HG03045 (cell line): Measurements from ENCODE around the gene UXS1.

Source experiments
- ATAC-seq: cut with Tn5 transposase; IDR thresholded peaks from one replicate; pipeline ENCODE4 v1.9.1; 2021; ENCODE audit warnings: mild to moderate bottlenecking, moderate library complexity; ENCODE audit not compliant: unreplicated experiment

UXS1 gene

GRCh38 chr2:106090916-106091618 is 103.0 kb downstream of the UXS1 start:
- no peak for ATAC-seq

DNA sequence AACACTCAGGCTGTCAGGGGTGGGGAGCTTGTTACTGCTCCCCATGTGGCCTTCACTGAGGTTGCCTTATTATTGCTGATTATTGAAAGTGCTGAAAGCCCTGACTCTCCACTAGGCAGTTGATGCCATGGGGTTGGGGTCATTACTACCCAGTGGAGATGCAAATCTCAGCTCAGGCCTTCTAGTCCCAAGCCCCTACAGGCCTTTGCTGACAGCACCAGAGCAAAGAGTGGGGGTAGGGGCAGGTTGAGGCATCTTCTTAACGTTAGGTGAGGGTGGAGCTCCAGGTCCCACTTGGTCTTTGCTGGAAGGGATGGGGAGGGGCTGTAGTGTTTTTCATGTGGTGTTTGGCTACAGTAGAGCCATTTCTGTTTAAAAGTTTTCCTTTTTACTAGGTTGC is 104.5 kb downstream of the UXS1 start:
- no peak for ATAC-seq

- no peak for ATAC-seq
These were observed 108.7 kb downstream of the UXS1 start for GRCh38 chr2:106085181-106085940.

DNA sequence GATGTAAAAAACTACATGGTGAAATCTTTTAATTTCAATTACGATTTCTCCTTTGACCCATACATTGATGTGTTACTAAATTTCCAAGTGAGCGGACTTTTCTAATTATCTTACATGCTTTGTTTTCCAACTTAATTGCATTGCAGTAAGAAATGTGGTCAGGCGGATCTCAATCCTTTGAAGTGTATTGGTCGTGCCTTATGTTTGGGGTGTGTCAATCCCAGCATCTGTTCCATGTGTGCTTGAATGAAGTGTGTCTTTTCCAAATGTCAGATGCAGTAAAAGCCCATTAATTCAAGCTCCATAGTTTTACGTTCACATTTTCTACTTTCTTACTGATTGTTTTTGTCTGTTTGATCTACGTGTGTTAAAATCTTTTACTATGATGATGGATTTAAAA is 113.1 kb downstream of the UXS1 start:
- no peak for ATAC-seq

GRCh38 chr2:106078096-106078495 is 116.0 kb downstream of the UXS1 start:
- no peak for ATAC-seq

DNA sequence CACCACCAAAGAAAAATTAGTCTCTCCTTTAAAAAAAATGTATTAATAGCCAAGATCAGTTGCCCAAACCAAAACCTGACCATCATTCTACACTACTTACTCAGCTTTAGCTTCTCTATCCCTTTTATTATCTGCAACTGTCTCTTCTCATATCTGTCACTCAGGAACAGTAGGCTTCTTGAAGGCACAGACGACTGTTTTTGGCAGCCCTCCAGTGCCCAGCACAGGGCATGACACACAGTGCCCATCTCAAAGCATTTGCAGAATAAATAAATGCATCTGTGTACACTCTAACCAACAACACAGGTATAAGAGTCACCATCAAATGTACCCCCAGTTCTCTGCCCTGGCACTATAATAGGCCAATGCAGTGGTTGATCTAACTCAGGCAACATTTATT is 117.2 kb downstream of the UXS1 start:
- ATAC-seq: no peak

DNA sequence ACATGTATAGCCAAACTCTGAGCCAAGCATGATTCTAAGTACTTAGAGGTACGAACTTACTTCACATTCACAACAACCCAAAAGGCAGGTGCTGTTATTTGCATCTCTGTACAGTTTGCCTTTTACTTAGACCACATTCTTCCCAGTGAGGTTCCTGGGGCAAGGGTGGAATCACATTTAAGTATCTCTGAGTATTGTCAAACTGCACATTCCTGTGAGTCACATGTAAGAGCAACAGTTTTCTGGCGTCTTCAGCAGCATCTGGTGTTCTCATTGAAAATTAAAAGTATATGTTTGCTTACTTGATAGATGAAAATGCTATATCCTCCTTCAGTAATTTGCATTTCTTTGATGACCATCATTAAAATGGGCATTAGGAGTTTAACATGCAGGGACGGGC is 119.1 kb downstream of the UXS1 start:
- ATAC-seq: no peak

GRCh38 chr2:106073678-106074406 is 120.3 kb downstream of the UXS1 start:
- ATAC-seq: no peak

- no peak for ATAC-seq
These were observed 123.9 kb downstream of the UXS1 start for GRCh38 chr2:106070181-106070580.

- ATAC-seq: no peak
These were observed 125.7 kb downstream of the UXS1 start for GRCh38 chr2:106068451-106068850.

DNA sequence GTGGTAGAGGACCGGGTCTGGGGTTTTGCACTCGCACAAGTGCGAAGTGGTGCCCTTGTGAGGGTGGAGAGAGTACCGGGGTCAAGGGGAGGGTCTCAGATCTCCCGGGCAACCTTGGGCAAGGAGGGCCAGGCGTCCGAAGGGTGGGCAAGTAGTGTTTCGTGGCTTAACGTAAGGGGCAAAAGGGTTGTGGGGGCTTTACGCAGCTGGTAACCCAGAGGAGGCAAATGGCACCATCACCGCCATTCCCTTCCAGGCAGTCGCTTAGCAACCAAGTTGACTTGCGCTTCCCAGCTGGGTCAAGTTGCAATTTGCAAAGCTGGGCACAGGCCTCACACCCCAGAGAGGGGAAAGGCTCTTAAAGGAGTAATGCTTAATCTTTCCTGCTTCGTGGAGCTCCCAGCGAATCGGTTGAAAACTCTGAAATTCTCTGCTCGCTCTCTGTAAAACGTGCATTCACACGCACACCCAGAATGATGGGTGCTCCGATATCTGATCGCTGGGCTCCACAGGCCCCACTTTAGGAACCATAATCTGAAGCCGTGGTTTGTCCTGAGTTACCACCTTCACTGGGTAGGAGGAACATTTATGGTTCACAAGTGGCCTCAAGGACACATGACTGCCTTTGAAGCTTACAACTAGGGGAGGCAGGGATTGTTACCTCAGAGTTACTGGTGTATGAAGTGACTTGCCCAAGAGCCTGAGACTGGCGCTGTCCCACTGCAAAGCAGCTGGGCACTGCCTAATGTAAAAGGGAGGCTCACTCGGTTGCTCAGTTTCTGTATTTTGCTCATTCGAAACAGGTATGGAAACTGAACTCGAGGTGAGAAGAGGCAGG is 127.9 kb downstream of the UXS1 start:
- no peak for ATAC-seq

- no peak for ATAC-seq
These were observed 128.7 kb downstream of the UXS1 start for GRCh38 chr2:106065268-106065982.

GRCh38 chr2:106063181-106063580 is 130.9 kb downstream of the UXS1 start:
- no peak for ATAC-seq

GRCh38 chr2:106062627-106063026 is 131.5 kb downstream of the UXS1 start:
- ATAC-seq: no peak

DNA sequence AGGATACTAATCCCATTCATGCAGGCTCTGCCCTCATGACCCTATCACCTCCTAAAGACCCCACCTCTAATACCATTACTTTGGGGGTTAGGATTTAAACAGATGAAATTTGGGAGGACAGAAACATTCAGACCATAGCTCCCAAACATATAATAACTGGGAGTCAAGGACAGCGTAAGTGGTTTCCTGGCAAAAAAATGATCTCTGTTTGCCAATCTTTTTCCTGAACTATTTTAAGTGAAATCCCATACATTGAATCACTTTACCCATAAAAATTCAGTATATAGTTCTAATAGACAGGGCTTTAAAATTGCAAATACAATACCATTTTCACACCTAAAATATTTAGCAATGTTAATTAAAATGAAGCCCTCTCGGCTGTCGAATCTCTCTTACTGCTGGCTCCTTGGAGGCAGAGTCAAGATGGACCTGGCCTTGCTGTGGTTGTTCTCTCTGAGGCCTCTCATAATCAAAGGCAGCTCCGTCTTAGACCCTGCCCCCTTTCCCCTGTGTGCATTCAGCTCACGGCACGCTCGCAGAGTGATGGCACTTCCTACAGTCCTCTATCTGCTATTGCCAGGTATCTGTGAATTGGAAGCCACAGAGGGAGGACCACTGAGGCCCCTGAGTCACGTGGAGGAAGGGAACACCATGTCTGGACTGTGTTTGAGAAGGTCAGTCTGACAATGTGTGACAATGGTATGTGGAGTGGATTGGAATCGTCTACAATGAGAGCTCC is 132.3 kb downstream of the UXS1 start:
- no peak for ATAC-seq

- ATAC-seq: no peak
These were observed 134.6 kb downstream of the UXS1 start for GRCh38 chr2:106059416-106060065.

DNA sequence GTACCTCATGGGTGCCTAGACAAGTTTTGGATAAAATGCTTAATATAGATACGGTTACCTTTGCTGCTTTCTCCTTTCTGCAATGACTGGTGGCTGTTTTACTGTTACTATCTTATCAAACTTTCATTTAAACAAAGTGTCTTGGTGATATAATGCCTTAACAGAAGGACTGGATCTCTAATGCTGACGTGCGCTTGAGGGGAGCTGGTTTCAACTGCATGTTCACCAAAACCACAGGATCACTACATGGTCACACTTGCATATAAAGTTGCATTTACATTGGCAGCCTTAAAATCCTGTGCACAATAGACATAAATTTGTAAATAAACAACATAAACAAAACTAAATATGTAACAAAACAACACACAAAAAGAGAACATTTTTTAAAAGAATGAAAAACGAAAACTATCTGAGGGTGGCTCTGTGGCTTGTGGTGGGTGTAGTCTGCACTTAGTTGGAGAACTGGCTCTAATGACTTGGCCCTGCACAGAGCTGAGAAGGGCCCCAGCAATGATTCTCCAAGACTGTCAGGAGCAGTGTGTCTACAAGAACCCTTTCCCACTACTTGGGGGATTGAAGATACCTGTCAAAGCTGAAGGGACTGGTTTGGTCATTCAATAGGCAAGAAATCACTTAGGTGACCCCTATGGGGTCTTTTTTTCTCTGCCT is 135.5 kb downstream of the UXS1 start:
- ATAC-seq: no peak

DNA sequence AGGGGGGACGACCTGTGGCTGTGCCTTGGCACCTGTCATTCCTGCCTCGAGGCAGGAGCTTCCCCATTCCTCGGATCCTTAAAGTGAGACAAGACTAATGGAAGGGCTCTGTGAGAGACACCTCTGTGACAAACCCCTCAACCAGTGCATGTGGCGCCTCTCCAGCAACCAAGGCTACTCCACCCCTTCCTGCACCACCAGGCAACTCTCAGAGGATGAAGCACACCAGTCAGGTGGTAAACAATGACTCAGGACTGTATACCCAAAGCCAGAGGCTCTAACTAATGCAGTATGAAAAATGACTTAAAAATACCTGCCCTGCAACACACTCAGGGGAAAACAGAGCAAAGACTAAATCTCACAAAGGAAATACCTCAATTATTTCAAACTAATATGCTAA is 136.9 kb downstream of the UXS1 start:
- no peak for ATAC-seq
